Breast epithelium (tissue), 4 donors: Measurements from ENCODE around the gene YWHAE. TPM values are rescaled to one million over a fixed set of nuclear protein-coding genes. Genes with fewer than 3 reads are reported as not detected.
"Not testable (repeated sequence)": the region's sequence is repeated elsewhere in the genome, so short reads cannot be mapped to it uniquely, and the experiment has no call there.

Source experiments
- DNase-seq, 2 donors: peaks; one replicate each; pipeline ENCODE4 v3.0.0-alpha.2; 2019; ENCODE audit warnings: low spot score in 2 of 2
- H3K27ac ChIP-seq, 2 donors: fragments of 200-600 bp; sonication (generic) in 1 of 2; one replicate each; pipeline ENCODE4 v1.5.1; 2016 to 2019; ENCODE audit warnings: mild to moderate bottlenecking in 1 of 2
- H3K27me3 ChIP-seq, 2 donors: fragments of 200-600 bp; sonication (generic) in 1 of 2; one replicate each; pipeline versions ENCODE4 v1.5.1 to v1.6.0; 2017 to 2019; ENCODE audit warnings: control low read depth in 1 of 2, mild to moderate bottlenecking in 1 of 2
- H3K36me3 ChIP-seq: fragments of 200-600 bp; one replicate; pipeline ENCODE4 v1.5.1; 2019
- H3K4me1 ChIP-seq, 2 donors: fragments of 200-600 bp; sonication (generic); one replicate each; pipeline ENCODE4 v1.5.1; 2016 to 2019; ENCODE audit warnings: control low read depth in 1 of 2
- H3K4me3 ChIP-seq, 3 donors: fragments of 200-600 bp; sonication (generic); 1 replicate in 2 of 3; 2 replicates in 1 of 3; pipeline ENCODE4 v1.5.1; 2016 to 2019; ENCODE audit warnings: mild to moderate bottlenecking in 3 of 3, moderate library complexity in 2 of 3
- H3K9me3 ChIP-seq, 2 donors: fragments of 200-600 bp; sonication (generic) in 1 of 2; one replicate each; pipeline ENCODE4 v1.5.1; 2016 to 2019; ENCODE audit warnings: control low read depth in 1 of 2
- POLR2A ChIP-seq: fragments of 450-650 bp; IDR thresholded peaks from one replicate; pipeline ENCODE4 v1.6.1; 2016; ENCODE audit warnings: antibody characterized with exemption, mild to moderate bottlenecking, moderate library complexity
- POLR2AphosphoS5 ChIP-seq, 3 donors: sonication (generic); formaldehyde crosslinking; IDR thresholded peaks; one replicate each; pipeline ENCODE4 v1.6.1; 2017; ENCODE audit warnings: antibody characterized with exemption in 3 of 3
- intact Hi-C: fragments of 100-400 bp; cut with DNase I; formaldehyde crosslinking; loops from one replicate; pipeline ENCODE4 v1.15.1; 2023; ENCODE audit warnings: low total_unique reads
- total RNA-seq, 3 donors: library from RNA; depleted of rRNA; stranded (reverse); fragments of >200 nt; gene quantifications; one replicate each; pipeline ENCODE4 v1.1.0, GENCODE V29; 2016
- TF ChIP-seq, protein P1 (sequence below), 3 donors: fragments of 450-650 bp; IDR thresholded peaks; one replicate each; pipeline ENCODE4 v1.5.1; 2016 to 2017; ENCODE audit warnings: antibody characterized with exemption in 3 of 3, mild to moderate bottlenecking in 3 of 3, moderate library complexity in 3 of 3

The YWHAE gene
- total RNA-seq, 3 donors from 2014 or later: 481 to 610 (median 518) TPM

DNA sequence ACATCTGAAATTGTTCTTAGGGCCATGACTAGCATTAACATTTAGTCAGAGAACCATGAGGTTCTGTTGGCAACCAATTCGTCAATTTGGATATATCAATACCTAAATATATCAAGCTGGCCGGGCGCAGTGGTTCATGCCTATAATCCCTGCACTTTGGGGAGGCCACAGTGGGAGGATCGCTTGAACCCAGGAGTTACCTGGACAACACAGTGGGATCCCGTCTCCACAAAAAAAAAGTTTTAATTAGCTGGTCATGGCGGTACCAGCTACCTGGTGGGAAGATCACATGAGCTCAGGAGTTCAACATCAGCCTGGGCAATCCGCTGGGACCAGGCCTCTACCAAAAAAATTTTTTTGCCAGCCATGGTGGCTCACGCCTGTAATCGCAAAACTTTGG lies 8.4 kb downstream of the YWHAE start:
- Histone ChIP-seq H3K27me3 (no peaks in the 10 kb centered on the region), H3K36me3 (no peaks in the 10 kb centered on the region), H3K27ac (peak overlapping the region; percentile 8 to 56), H3K4me1 (peaks cover 0 to 28% of the 10 kb centered on the region in 2 donors), H3K4me3 (no peak overlapping the region), H3K9me3 (no peaks in the 10 kb centered on the region)
- intact Hi-C loops: no loop called here
- TF ChIP-seq POLR2AphosphoS5 (IDR thresholded peaks at IDR 0.05): no peak
- TF ChIP-seq, protein P1, sequence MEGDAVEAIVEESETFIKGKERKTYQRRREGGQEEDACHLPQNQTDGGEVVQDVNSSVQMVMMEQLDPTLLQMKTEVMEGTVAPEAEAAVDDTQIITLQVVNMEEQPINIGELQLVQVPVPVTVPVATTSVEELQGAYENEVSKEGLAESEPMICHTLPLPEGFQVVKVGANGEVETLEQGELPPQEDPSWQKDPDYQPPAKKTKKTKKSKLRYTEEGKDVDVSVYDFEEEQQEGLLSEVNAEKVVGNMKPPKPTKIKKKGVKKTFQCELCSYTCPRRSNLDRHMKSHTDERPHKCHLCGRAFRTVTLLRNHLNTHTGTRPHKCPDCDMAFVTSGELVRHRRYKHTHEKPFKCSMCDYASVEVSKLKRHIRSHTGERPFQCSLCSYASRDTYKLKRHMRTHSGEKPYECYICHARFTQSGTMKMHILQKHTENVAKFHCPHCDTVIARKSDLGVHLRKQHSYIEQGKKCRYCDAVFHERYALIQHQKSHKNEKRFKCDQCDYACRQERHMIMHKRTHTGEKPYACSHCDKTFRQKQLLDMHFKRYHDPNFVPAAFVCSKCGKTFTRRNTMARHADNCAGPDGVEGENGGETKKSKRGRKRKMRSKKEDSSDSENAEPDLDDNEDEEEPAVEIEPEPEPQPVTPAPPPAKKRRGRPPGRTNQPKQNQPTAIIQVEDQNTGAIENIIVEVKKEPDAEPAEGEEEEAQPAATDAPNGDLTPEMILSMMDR (IDR thresholded peaks at IDR 0.05): no peak
- DNase-seq: no peak

DNA sequence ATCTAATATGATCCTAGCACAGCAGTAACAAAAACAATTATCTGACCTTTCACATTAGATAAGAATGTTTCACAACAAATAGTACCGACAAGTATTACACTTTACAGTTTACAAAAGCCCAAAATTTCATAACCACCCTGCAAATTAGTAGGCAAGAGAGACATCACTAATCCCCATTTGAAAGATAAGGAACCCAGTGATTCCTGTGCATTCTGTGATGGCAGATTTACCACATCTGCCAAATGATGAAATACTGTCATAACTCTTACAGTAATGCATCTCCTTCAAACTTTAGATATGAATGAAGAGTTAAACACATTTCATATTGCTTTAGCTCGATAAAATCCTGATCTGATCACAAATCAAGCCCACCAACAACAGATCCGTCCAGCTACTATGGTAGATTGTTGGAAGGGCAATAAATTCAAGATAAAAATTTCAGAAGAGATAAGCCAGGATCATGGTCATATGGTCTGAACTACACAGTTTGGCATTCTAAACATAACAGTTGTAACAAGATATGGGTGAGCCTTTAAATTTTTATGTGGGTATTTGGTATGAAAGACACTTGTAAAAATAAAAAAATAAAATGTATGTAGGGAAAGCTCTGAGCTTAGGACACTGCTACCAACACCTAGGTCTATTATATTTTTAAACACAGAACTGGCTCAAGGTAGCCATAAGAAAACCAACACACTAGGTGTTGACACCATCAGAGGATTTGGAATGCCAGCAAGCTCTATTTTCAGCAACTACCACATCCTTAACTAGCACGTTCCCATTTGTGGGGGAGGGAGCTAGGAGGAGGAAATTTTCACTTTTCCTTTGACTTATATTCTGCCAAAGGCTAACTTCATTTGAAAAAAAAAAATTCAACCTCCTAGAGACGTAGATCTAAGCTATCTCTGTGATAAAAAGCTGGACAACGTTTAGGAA lies 9.3 kb downstream of the YWHAE start:
- intact Hi-C loops: no loop called here
- TF ChIP-seq POLR2A: no peak
- H3K27me3 ChIP-seq: no peaks in the 10 kb centered on the region
- H3K27ac ChIP-seq: peak overlapping the region in 1 of 2 donors; percentile 56
- H3K4me3 ChIP-seq: peak overlapping the region in 1 of 3 donors; percentile 4
- no peak for DNase-seq
- H3K36me3 ChIP-seq: no peaks in the 10 kb centered on the region
- H3K9me3 ChIP-seq: no peaks in the 10 kb centered on the region
- peaks cover 0 to 30% of the 10 kb centered on the region in 2 donors for H3K4me1 ChIP-seq

DNA sequence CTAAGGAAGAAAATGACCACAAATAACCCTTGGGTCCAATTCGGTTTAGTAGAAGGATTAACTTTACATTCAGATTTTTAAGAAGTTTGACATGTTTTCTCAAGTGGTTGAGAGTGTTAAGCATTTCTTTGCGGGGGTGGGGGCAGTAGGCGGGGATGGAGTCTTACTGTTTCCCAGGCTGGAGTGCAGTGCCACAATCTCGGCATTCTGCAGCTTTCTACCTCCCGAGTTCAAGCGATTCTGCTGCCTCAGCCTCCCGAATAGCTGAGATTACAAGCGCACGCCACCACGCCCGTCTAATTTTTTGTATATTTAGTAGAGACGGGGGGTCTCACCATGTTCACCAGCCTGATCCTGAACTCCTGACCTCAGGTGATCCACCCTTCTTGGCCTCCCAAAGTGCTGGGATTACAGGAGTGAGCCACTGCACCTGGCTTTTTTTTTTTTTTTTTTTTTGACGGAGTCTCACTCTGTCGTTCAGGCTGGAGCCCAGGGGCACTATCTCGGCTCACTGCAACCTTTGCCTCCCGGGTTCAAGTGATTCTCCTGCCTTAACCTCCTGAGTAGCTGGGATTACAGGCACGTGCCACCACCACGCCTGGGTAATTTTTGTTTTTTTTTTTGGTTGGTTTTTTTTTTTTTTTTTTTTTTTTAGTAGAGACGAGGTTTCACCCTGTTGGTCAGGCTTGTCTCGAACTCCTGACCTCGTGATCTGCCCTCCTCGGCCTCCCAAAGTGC lies 12.4 kb downstream of the YWHAE start:
- H3K9me3 ChIP-seq, DNase-seq, H3K36me3 ChIP-seq, H3K27me3 ChIP-seq, H3K4me3 ChIP-seq, intact Hi-C loops: not testable (repeated sequence)
- H3K27ac ChIP-seq: peak overlapping the region; percentile 28 to 54
- H3K4me1 ChIP-seq: peaks cover 0 to 23% of the 10 kb centered on the region in 2 donors

DNA sequence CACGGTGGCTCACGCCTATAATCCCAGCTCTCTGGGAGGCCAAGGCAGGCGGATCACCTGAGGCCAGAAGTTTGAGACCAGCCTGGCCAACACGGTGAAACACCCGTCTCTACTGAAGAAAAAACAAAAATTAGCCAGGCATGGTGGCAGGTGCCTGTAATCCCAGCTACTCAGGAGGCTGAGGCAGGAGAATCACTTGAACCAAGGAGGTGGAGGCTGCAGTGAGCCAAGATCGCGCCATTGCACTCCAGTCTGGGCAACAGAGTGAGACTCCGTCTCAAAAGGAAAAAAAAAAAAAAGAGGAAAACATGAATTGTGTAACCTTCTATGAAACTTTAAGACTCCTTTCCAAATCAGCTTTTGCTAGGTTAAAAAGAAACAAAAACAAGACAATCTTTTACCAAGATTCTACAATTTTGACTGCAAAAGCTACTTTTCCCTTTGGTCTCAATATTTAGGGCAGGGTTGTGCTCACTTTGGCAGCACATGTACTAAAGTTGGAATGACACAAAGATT lies 13.3 kb downstream of the YWHAE start:
- intact Hi-C loops, H3K4me3 ChIP-seq, H3K27me3 ChIP-seq, H3K36me3 ChIP-seq, H3K9me3 ChIP-seq, DNase-seq: not testable (repeated sequence)
- peaks cover 0 to 23% of the 10 kb centered on the region in 2 donors for H3K4me1 ChIP-seq
- H3K27ac ChIP-seq: peak overlapping the region; percentile 36 to 54

DNA sequence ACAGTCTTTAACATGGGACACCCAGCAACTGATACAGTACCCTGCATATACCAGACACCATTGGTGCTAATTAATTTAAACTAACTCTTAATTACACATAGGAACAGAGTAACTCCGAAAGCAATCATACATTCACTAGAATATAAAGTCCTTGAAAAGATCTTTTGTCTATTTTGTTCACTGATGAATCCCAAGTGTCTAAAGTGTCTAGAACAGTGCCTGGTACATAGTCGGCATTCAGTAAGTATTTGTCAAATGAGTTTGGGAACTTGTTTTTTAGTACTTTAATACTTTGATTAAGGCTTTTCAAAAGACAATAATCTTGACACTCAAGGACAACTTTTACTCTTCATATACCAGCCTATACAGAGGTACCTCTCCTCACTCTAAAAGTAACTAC lies 13.8 kb downstream of the YWHAE start:
- Histone ChIP-seq H3K27ac (peak overlapping the region; percentile 36 to 54), H3K36me3 (no peaks in the 10 kb centered on the region), H3K9me3 (no peaks in the 10 kb centered on the region), H3K4me1 (peaks cover 0 to 22% of the 10 kb centered on the region in 2 donors), H3K4me3 (no peak overlapping the region), H3K27me3 (no peaks in the 10 kb centered on the region)
- intact Hi-C loops: no loop called here
- DNase-seq: no peak
- TF ChIP-seq, protein P1 (IDR thresholded peaks at IDR 0.05): no peak
- TF ChIP-seq POLR2AphosphoS5 (IDR thresholded peaks at IDR 0.05): no peak
- no peak for TF ChIP-seq POLR2A

DNA sequence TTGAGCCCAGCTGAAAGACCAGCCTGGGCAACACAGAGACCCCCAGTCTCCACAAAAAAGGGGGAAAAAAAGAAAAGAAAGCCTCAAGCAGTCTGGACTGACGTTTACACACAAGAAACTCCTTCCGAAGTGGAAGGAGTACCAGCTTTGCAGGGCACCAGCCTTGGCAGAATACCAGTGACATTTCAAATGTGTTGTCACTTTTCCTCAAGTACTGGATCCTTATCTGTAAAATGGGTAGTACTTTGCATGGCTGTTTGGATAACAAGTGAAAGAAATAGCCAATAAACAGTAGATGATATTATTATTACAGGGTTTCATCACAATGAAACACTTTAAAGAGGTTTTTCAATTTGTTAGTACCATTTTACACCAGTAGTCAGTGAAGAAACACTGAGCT lies 14.2 kb downstream of the YWHAE start:
- intact Hi-C loops: no loop called here
- H3K27ac ChIP-seq: peak overlapping the region in 1 of 2 donors; percentile 54

More for the DNA sequence above, 14.2 kb downstream of the YWHAE start:
- H3K27me3 ChIP-seq: no peaks in the 10 kb centered on the region
- H3K36me3 ChIP-seq: no peaks in the 10 kb centered on the region
- TF ChIP-seq POLR2A (no peak), POLR2AphosphoS5 (IDR thresholded peaks at IDR 0.05) (no peak)
- TF ChIP-seq, protein P1 (IDR thresholded peaks at IDR 0.05): no peak
- DNase-seq: no peak
- H3K4me1 ChIP-seq: peaks cover 0 to 21% of the 10 kb centered on the region in 2 donors
- H3K4me3 ChIP-seq: no peak overlapping the region
- H3K9me3 ChIP-seq: no peaks in the 10 kb centered on the region
